G401.6 (cell line): ENCODE results near the gene ERP44.

ENCODE experiments used
- FAIRE-seq: peaks from 2 replicates; lab custom pipeline; 2012; peaks lifted over from hg19 to GRCh38; lab: Jason Lieb, UNC

Gene ERP44

GRCh38 chr9:99936947-99937587 lies 161.7 kb downstream of the ERP44 start:
- FAIRE-seq, result no peak

DNA sequence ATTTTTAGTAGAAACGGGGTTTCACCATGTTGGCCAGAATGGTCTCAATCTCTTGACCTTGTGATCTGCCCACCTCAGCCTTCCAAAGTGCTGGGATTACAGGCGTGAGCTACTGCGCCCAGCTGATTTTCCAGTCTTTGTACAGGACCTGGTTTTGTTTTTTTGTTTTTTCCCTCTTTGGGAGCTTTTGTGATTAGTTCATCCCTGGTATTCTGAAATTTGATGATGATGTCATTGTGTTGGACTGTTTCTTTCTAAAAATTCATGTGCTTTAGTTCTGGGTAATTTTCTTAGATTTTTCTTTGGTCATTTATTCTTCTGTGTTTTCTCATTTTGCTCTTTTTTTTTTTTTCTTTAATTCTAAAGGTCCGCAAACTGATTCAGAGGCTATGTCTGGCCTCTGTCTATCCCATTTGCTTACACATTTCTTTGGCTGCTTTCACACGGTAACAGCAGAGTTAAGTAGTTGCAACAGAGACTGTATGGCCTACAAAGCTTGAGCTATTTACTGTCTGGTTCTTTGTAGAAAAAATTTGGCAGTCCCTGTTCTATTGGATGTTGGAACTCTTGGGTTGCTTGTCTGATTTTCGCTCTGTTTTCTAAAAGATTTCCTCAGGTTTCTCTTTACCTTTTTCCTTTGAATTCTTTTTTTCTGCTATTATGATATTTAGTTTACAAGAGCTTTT lies 167.5 kb downstream of the ERP44 start:
- FAIRE-seq, result no peak

DNA sequence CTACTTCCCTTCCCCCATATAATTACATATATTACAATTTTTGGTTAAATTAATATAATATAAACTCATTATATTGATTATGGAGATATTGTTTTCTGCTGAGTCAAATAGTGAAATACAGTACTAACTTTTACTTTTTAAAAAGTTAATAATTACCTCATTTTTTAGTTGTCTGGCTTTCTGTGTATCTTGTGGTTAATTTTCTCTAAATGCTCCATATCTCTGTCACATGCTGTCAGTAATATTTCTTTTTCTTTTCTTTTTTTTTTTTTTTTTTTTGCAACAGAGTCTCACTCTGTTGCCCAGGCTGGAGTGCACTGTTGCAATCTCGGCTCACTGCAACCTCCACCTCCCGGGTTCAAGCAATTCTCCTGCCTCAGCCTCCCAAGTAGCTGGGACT lies 169.1 kb downstream of the ERP44 start:
- peak; percentile 27 for FAIRE-seq
